K562 treated with DMSO at 1 percent for 24 hours (cell line): ENCODE data around the gene ENPP6. TPM values are rescaled to one million over a fixed set of nuclear protein-coding genes. Genes with fewer than 3 reads are reported as not detected.

ENCODE experiments used
- total RNA-seq: library from RNA; unstranded; fragments of 300-600 nt; gene quantifications from 2 replicates; pipeline ENCODE4 v1.2.3, GENCODE V29; 2022; ENCODE audit warnings: low read depth; ENCODE audit not compliant: insufficient read depth

ENPP6 gene
- total RNA-seq = not detected in 2 replicates

DNA sequence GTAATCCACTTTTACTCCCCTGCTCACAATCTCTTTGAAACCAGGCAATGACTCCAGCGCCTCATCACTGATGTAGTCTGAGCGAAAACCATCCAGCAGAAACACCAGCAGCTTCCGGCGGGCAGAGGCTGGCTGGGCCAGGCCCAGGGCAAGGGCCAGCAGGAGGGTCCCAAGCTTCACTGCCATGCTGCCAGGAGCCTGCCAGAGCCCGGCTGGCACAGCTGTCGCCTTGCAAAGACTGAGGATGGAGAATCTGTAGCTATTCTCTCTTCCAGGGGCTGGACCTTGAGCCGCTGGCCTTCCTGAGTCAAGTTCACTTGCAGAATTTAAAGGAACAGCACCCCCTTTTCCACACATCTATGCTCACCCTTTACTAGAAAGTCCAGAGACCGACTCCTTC, at the start of gene ENPP6:
TSS of gene ENPP6 (minus strand) at position 240 of the 400 bp plus-strand sequence. CDS start at position 186, 54 bp downstream.

